Upper lobe of left lung (tissue), 6 donors: ENCODE results near the gene DIP2A. TPM values are rescaled to one million over a fixed set of nuclear protein-coding genes. Genes with fewer than 3 reads are reported as not detected.

ENCODE experiments used
- ATAC-seq, 2 donors: fragments of 200-7000 bp; cut with Tn5 transposase; one replicate each; pipeline ENCODE4 v1.9.1; 2022; ENCODE audit warnings: mild to moderate bottlenecking in 2 of 2, moderate library complexity in 2 of 2; ENCODE audit not compliant: low FRiP score in 2 of 2
- DNase-seq, 2 donors: peaks; one replicate each; pipeline ENCODE4 v3.0.0-alpha.2; 2019 to 2020
- H3K27ac ChIP-seq, 4 donors: fragments of 200-600 bp; sonication (generic); one replicate each; pipeline ENCODE4 v1.5.1; 2016 to 2019
- H3K27me3 ChIP-seq, 4 donors: fragments of 200-600 bp; sonication (generic); one replicate each; pipeline ENCODE4 v1.5.1; 2017 to 2019
- H3K36me3 ChIP-seq, 4 donors: fragments of 200-600 bp; sonication (generic); one replicate each; pipeline ENCODE4 v1.5.1; 2016 to 2019
- H3K4me1 ChIP-seq, 4 donors: fragments of 200-600 bp; sonication (generic); one replicate each; pipeline ENCODE4 v1.5.1; 2018 to 2019
- H3K4me3 ChIP-seq, 4 donors: fragments of 200-600 bp; sonication (generic); one replicate each; pipeline ENCODE4 v1.5.1; 2017 to 2019; ENCODE audit warnings: mild to moderate bottlenecking in 2 of 4, moderate library complexity in 1 of 4
- H3K9me3 ChIP-seq, 4 donors: fragments of 200-600 bp; sonication (generic); one replicate each; pipeline ENCODE4 v1.5.1; 2018 to 2019
- EP300 ChIP-seq, 4 donors: sonication (generic); formaldehyde crosslinking; IDR thresholded peaks; one replicate each; pipeline ENCODE4 v1.5.1; 2017; ENCODE audit warnings: antibody characterized with exemption in 4 of 4, control low read depth in 2 of 4
- POLR2A ChIP-seq, 4 donors: fragments of 450-650 bp; IDR thresholded peaks; one replicate each; pipeline ENCODE4 v1.5.1; 2016 to 2017; ENCODE audit warnings: antibody characterized with exemption in 4 of 4, mild to moderate bottlenecking in 2 of 4
- POLR2AphosphoS5 ChIP-seq, 2 donors: sonication (generic); formaldehyde crosslinking; IDR thresholded peaks; one replicate each; pipeline ENCODE4 v1.5.1; 2017; ENCODE audit warnings: antibody characterized with exemption in 2 of 2
- WGBS, 2 donors: methylation state at CpG; one replicate each; pipeline ENCODE4 v1.1.5; 2017 to 2018; 5-methylcytosine and 5-hydroxymethylcytosine counted together
- total RNA-seq, 6 donors: library from RNA; depleted of rRNA in 4 of 6; stranded (reverse); fragments of >200 nt in 4 of 6; gene quantifications; one replicate each; pipeline versions ENCODE4 v1.1.0 to v1.2.1, GENCODE V29; 2016 to 2021
- TF ChIP-seq, protein P1 (sequence below), 6 experiments: fragments of 450-650 bp in 4 of 6; fragments of 200-600 bp in 2 of 6; sonication (generic) in 2 of 6; IDR thresholded peaks; one replicate each; pipeline ENCODE4 v1.5.1; 2016 to 2019; ENCODE audit warnings: antibody characterized with exemption in 6 of 6
- donor health status: DM: no; HTN: no; CAD: no; lungs with moderate emphysema.
- donor health status: DM: no; HTN: yes; CAD: no; lungs with severe emphysema.

The DIP2A gene
- total RNA-seq, 6 donors from 2014 or later: 22.6 to 144 (median 43.0) TPM

DNA sequence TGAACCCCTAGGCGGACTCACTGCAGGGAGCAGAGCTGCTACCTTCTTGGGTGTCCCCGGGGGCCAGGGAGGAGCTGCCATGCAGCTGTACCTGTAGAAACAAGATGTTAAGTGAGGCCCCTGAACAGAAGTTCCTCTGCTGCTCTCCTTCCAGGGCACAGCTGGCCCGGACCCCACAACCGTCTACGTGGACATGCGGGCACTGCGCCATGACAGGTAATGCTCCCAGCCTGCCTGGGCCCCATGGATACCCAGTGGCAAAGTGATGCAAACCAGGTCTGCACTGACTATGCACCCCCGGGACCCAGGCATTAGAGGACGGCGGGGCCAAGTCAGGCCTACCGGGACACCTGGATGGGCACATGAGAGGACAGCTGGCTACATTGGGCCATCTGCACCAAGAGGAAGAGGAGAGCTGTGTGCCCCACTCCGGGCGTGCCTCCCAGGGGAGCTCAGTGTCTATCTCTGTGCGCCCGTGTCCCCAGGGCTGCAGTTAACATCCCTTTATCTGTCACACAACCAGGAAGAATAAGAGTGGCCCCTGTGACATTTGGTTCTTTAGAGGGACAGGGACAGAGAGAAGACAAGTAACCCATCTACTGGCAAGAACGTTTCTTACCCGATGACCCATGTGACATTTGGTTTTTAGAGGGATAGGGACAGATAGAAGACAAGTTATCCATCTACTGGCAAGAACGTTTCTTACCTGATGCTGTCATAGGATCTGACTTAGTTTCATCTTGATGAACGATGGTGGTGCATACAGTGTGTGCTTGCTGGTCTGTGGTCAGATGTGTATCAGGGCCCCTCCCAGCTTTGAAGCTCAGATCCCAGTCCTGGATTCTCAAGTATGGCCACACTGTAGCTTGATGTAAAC is 102.1 kb downstream of the DIP2A start:
- Histone ChIP-seq H3K27ac (no peak overlapping the region), H3K27me3 (no peaks in the 10 kb centered on the region), H3K4me3 (no peak overlapping the region), H3K4me1 (peaks cover 0 to 7% (median 5%) of the 10 kb centered on the region in 4 donors), H3K9me3 (no peaks in the 10 kb centered on the region), H3K36me3 (peaks cover 6 to 93% (median 76%) of the 10 kb centered on the region in 4 donors)
- ATAC-seq: no peak
- WGBS, 2 donors: 94 to 96% methylated on average over 10 to 19 of the region's 19 CpGs
- DNase-seq: peak in 1 of 2 donors; percentile 57
- TF ChIP-seq POLR2AphosphoS5 (IDR thresholded peaks at IDR 0.05) (no peak), POLR2A (IDR thresholded peaks at IDR 0.05) (no peak), EP300 (IDR thresholded peaks at IDR 0.05) (no peak)
- TF ChIP-seq, protein P1, sequence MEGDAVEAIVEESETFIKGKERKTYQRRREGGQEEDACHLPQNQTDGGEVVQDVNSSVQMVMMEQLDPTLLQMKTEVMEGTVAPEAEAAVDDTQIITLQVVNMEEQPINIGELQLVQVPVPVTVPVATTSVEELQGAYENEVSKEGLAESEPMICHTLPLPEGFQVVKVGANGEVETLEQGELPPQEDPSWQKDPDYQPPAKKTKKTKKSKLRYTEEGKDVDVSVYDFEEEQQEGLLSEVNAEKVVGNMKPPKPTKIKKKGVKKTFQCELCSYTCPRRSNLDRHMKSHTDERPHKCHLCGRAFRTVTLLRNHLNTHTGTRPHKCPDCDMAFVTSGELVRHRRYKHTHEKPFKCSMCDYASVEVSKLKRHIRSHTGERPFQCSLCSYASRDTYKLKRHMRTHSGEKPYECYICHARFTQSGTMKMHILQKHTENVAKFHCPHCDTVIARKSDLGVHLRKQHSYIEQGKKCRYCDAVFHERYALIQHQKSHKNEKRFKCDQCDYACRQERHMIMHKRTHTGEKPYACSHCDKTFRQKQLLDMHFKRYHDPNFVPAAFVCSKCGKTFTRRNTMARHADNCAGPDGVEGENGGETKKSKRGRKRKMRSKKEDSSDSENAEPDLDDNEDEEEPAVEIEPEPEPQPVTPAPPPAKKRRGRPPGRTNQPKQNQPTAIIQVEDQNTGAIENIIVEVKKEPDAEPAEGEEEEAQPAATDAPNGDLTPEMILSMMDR (IDR thresholded peaks at IDR 0.05): no peak

DNA sequence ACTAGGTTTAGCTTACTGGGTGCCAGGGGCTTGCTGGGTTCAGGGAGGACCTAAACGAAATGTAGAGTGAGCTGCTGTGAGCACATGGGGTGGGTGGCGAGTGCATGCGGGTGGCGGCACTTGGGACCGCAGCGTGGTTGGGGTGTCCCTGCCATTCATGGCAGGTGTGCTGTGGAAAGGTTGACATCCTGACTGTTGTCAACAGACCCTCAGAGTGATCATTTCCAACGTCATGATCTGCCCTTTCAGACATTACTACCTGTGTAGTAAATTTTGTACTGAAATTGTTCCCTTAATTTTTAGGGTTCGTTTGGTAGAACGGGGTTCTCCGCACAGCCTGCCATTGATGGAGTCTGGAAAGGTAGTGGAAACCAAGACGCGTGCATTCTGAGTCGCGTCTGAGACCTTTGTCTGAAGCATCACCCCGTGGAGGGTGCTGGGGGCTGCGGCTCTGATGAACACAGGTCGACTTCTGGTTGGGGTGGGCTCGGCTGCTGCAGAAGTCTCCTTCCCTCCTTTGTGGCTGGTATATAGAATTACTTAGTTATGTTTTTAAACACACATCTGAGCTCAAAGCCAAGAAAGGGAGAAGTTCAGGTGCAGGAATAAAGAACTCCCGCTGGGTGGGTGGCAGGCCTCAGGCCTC is 102.9 kb downstream of the DIP2A start:
- H3K27ac ChIP-seq: no peak overlapping the region
- H3K27me3 ChIP-seq: no peaks in the 10 kb centered on the region
- ATAC-seq (no peak), DNase-seq (peak in 1 of 2 donors; percentile 65)
- peaks cover 0 to 7% (median 5%) of the 10 kb centered on the region in 4 donors for H3K4me1 ChIP-seq
- WGBS, 2 donors: 92 to 94% methylated on average over 19 of the region's 19 CpGs
- H3K4me3 ChIP-seq: no peak overlapping the region
- TF ChIP-seq POLR2AphosphoS5 (IDR thresholded peaks at IDR 0.05) (no peak), POLR2A (IDR thresholded peaks at IDR 0.05) (no peak), EP300 (IDR thresholded peaks at IDR 0.05) (no peak)
- TF ChIP-seq, protein P1 (IDR thresholded peaks at IDR 0.05): no peak
- H3K36me3 ChIP-seq: peaks cover 4 to 95% (median 77%) of the 10 kb centered on the region in 4 donors
- no peaks in the 10 kb centered on the region for H3K9me3 ChIP-seq

DNA sequence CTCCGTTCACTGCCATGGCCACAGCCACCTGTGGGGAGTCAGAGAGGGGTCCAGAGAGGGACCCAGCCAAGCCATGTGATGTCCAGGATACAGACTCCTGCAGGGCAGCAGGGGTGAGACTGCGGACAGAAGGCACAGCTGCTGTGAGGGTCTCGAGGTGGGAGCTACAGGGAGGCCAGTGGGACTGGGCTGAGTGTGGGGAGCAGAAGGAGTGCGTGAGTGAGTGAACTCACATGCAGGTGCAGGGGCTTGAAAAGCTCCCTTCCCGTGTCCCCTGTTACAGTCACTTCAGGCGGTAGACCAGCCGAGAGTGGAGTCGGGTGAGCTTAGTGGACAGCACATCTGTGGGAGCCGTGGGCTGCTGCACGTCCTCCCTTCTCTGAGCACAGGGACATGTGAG is 103.8 kb downstream of the DIP2A start:
- 89 to 98% methylated on average over 10 of the region's 10 CpGs for WGBS, 2 donors
- no peaks in the 10 kb centered on the region for H3K27me3 ChIP-seq
- peak in 1 of 2 donors; percentile 26 for DNase-seq

DNA sequence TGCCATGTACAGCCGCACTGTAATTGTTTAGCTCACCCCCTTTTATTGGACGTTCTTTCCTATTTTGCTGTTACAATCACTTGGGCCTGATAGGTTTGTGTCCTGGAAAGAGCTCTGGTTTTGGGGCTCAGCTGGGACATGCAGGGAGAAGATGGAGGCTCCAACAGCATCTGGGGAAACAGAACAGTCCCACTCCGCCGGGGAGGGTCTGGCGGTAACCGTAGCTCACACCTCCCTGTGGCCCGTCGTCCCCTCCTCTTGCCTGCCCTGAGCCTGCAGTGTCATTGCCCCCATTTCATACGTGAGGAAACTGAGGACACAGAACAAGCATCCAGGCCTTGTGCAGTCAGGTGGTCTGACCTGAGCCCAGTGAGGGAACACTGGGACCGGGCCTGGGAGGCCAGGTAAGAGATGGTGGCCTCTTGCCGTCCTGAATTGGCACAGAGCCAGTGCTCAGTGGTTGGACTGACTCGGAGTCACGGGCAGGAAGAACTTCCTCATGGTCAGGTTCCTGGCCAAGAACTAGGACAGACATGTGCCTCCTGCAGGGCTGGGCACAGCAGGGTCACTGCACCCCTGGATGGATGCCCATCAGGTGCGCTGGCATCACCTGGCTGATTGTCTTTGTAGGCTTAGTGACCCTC is 104.4 kb downstream of the DIP2A start:
- no peaks in the 10 kb centered on the region for H3K27me3 ChIP-seq
- H3K4me1 ChIP-seq: peaks cover 0 to 7% (median 5%) of the 10 kb centered on the region in 4 donors
- WGBS, 2 donors: 92 to 94% methylated on average over 14 of the region's 14 CpGs
- H3K27ac ChIP-seq: no peak overlapping the region
- ATAC-seq (no peak), DNase-seq (no peak)
- H3K9me3 ChIP-seq: no peaks in the 10 kb centered on the region
- no peak for TF ChIP-seq EP300 (IDR thresholded peaks at IDR 0.05)
- no peak for TF ChIP-seq POLR2AphosphoS5 (IDR thresholded peaks at IDR 0.05)
- TF ChIP-seq, protein P1 (IDR thresholded peaks at IDR 0.05): no peak
- TF ChIP-seq POLR2A (IDR thresholded peaks at IDR 0.05): no peak
- no peak overlapping the region for H3K4me3 ChIP-seq
- H3K36me3 ChIP-seq: peaks cover 4 to 95% (median 77%) of the 10 kb centered on the region in 4 donors

More for the DNA sequence above, 103.8 kb downstream of the DIP2A start:
- H3K9me3 ChIP-seq: no peaks in the 10 kb centered on the region
- H3K27ac ChIP-seq: no peak overlapping the region
- peaks cover 0 to 7% (median 5%) of the 10 kb centered on the region in 4 donors for H3K4me1 ChIP-seq
- peaks cover 4 to 95% (median 77%) of the 10 kb centered on the region in 4 donors for H3K36me3 ChIP-seq
- TF ChIP-seq, protein P1 (IDR thresholded peaks at IDR 0.05): no peak
- no peak for TF ChIP-seq EP300 (IDR thresholded peaks at IDR 0.05)
- TF ChIP-seq POLR2AphosphoS5 (IDR thresholded peaks at IDR 0.05): no peak
- no peak for TF ChIP-seq POLR2A (IDR thresholded peaks at IDR 0.05)
- H3K4me3 ChIP-seq: no peak overlapping the region
- ATAC-seq: no peak
